PC-9 (cell line): ENCODE measurements around the gene SLC6A8. TPM values are rescaled to one million over a fixed set of nuclear protein-coding genes. Genes with fewer than 3 reads are reported as not detected.

Experiments used
- BruUV-seq: library from RNA; stranded (reverse); fragments of 400-500 nt; replicated peaks from 2 replicates; lab custom pipeline; 2021; lab: Mats Ljungman, UMichigan
- CTCF ChIA-PET: fragments of 300-600 bp; sonication (Branson Sonifier 250); formaldehyde crosslinking; loops from one replicate; lab custom pipeline; 2022; ENCODE audit warnings: antibody characterized with exemption; lab: Charles Lee
- POLR2A ChIA-PET: fragments of 300-600 bp; sonication (Branson Sonifier 250); formaldehyde crosslinking; loops from one replicate; lab custom pipeline; 2022; ENCODE audit warnings: antibody characterized with exemption; ENCODE audit not compliant: unreplicated experiment; lab: Charles Lee
- DNase-seq, 2 experiments: peaks; one replicate each; pipeline versions ENCODE4 v3.0.0 to v3.0.0-alpha.2; 2015 to 2022; ENCODE audit warnings: mixed read lengths in 1 of 2
- H2AFZ ChIP-seq: fragments of 200-600 bp; sonication (generic); 2 replicates; pipeline ENCODE4 v1.8.1; 2017; ENCODE audit warnings: antibody characterized with exemption
- H3F3A ChIP-seq: fragments of 200-600 bp; sonication (generic); 2 replicates; pipeline ENCODE4 v1.8.1; 2017; ENCODE audit warnings: antibody characterized with exemption, mild to moderate bottlenecking, low read depth; ENCODE audit not compliant: insufficient read depth
- H3K27ac ChIP-seq: fragments of 200-600 bp; sonication (generic); 2 replicates; pipeline ENCODE4 v1.6.1; 2016; ENCODE audit warnings: mixed run types
- H3K27me3 ChIP-seq: fragments of 200-600 bp; sonication (generic); 2 replicates; pipeline ENCODE4 v1.6.1; 2016; ENCODE audit warnings: low read depth, mixed run types; ENCODE audit not compliant: insufficient read depth
- H3K36me3 ChIP-seq: fragments of 200-600 bp; sonication (generic); 2 replicates; pipeline ENCODE4 v1.6.1; 2016; ENCODE audit warnings: low read depth, mixed run types
- H3K4me1 ChIP-seq: fragments of 200-600 bp; sonication (generic); replicated peaks from 2 replicates; pipeline ENCODE4 v1.6.1; 2016; ENCODE audit warnings: mixed run types; ENCODE audit not compliant: insufficient read depth
- H3K4me2 ChIP-seq: fragments of 200-600 bp; sonication (generic); 2 replicates; pipeline ENCODE4 v1.6.1; 2017; ENCODE audit warnings: mixed run types
- H3K4me3 ChIP-seq: fragments of 200-600 bp; sonication (generic); 2 replicates; pipeline ENCODE4 v1.6.1; 2016; ENCODE audit warnings: mixed run types
- H3K79me2 ChIP-seq: fragments of 200-600 bp; sonication (generic); 2 replicates; pipeline ENCODE4 v1.6.1; 2017; ENCODE audit warnings: low read depth, mixed run types
- H3K9me2 ChIP-seq: fragments of 200-600 bp; sonication (generic); 2 replicates; pipeline ENCODE4 v1.8.1; 2017; ENCODE audit warnings: mild to moderate bottlenecking; ENCODE audit not compliant: insufficient read depth
- H3K9me3 ChIP-seq: fragments of 200-600 bp; sonication (generic); 2 replicates; pipeline ENCODE4 v1.8.1; 2016; ENCODE audit warnings: low read depth; ENCODE audit not compliant: insufficient read depth
- H4K20me1 ChIP-seq: fragments of 200-600 bp; sonication (generic); 2 replicates; pipeline ENCODE4 v1.8.1; 2017; ENCODE audit not compliant: insufficient read depth
- EZH2 ChIP-seq: fragments of 200-600 bp; sonication (generic); IDR thresholded peaks from 2 replicates; pipeline ENCODE4 v1.8.0; 2017; ENCODE audit warnings: antibody characterized with exemption, low read depth
- intact Hi-C: fragments of 100-400 bp; cut with micrococcal nuclease; formaldehyde crosslinking; loops from one replicate; pipeline ENCODE4 v1.10.0; 2022; ENCODE audit not compliant: unreplicated experiment
- total RNA-seq: library from RNA; stranded (reverse); gene quantifications from 2 replicates; pipeline ENCODE4 v1.2.3, GENCODE V29; 2021
- TF ChIP-seq, protein P1 (sequence below): fragments of 200-600 bp; sonication (generic); conservative IDR thresholded peaks from 2 replicates; pipeline ENCODE4 v1.6.1; 2017; ENCODE audit warnings: mixed run types, antibody characterized with exemption, mild to moderate bottlenecking, moderate library complexity

Gene SLC6A8
- total RNA-seq, 1 experiment from 2014 or later: 40.5 TPM

DNA sequence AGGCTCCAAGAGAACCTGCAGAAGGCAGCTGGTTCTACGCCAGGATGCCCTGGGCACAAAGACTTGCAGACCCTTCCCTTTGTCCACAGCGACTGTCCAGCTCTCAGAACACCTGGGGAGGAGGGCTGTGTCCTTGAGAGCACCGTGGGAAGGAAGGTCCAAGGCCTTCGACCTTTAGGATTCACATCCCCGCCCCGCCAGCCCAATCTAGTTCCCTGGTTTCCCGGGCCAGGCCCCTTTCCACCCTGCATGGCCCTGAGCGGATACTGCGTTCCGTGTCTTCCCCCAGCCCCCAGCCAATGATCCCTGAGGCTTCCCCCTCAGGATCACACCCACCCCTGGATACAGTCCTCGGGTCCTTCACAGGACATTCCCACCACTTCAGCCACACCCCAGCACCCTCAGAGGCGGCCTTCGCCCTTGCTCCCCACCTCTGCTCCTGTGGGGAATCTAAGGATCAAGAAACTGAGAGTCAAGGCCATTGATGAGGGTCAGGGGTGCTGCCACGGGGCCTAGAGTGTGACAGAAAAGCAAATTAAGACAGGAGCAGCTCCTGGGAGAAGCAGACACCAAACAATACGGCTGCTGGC lies 46.0 kb downstream of the SLC6A8 start:
- H4K20me1 ChIP-seq: no peaks in the 10 kb centered on the region
- no peak for TF ChIP-seq EZH2
- TF ChIP-seq, protein P1, sequence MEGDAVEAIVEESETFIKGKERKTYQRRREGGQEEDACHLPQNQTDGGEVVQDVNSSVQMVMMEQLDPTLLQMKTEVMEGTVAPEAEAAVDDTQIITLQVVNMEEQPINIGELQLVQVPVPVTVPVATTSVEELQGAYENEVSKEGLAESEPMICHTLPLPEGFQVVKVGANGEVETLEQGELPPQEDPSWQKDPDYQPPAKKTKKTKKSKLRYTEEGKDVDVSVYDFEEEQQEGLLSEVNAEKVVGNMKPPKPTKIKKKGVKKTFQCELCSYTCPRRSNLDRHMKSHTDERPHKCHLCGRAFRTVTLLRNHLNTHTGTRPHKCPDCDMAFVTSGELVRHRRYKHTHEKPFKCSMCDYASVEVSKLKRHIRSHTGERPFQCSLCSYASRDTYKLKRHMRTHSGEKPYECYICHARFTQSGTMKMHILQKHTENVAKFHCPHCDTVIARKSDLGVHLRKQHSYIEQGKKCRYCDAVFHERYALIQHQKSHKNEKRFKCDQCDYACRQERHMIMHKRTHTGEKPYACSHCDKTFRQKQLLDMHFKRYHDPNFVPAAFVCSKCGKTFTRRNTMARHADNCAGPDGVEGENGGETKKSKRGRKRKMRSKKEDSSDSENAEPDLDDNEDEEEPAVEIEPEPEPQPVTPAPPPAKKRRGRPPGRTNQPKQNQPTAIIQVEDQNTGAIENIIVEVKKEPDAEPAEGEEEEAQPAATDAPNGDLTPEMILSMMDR: no peak
- POLR2A ChIA-PET: no interaction called here
- peaks cover 13% of the 10 kb centered on the region; the same call in 1 of the 2 replicates for H3K36me3 ChIP-seq
- H3K9me3 ChIP-seq: no peaks in the 10 kb centered on the region
- no peak overlapping the region for H2AFZ ChIP-seq
- no peaks in the 10 kb centered on the region for H3K9me2 ChIP-seq
- peaks cover 20% of the 10 kb centered on the region for H3K79me2 ChIP-seq
- peaks cover 28% of the 10 kb centered on the region for H3F3A ChIP-seq
- CTCF ChIA-PET: no interaction called here
- H3K4me1 ChIP-seq: peaks cover 37% of the 10 kb centered on the region
- no peak overlapping the region for H3K4me2 ChIP-seq
- no TSS peak for BruUV-seq
- intact Hi-C loops: no loop called here
- H3K27me3 ChIP-seq: no peaks in the 10 kb centered on the region
- DNase-seq: no peak
- no peak overlapping the region for H3K4me3 ChIP-seq
- no peak overlapping the region for H3K27ac ChIP-seq

- peaks cover 35% of the 10 kb centered on the region for H3K4me1 ChIP-seq
- CTCF ChIA-PET: no interaction called here
- no peak overlapping the region for H3K4me2 ChIP-seq
- intact Hi-C loops: no loop called here
- DNase-seq: no peak
- no peaks in the 10 kb centered on the region for H3K9me2 ChIP-seq
- peaks cover 9% of the 10 kb centered on the region for H3K79me2 ChIP-seq
- H3K36me3 ChIP-seq: peaks cover 13% of the 10 kb centered on the region; the same call in 1 of the 2 replicates
- no peak overlapping the region for H3K4me3 ChIP-seq
- BruUV-seq: no TSS peak
- TF ChIP-seq, protein P1: no peak
- no peak for TF ChIP-seq EZH2
- no peak overlapping the region for H3K27ac ChIP-seq
- H3F3A ChIP-seq: peaks cover 28% of the 10 kb centered on the region
- no peaks in the 10 kb centered on the region for H3K27me3 ChIP-seq
- no peaks in the 10 kb centered on the region for H4K20me1 ChIP-seq
- no peak overlapping the region for H2AFZ ChIP-seq
- POLR2A ChIA-PET: no interaction called here
- no peaks in the 10 kb centered on the region for H3K9me3 ChIP-seq
Observed at GRCh38 chrX:153734871-153735270, 47.1 kb downstream of the SLC6A8 start.

DNA sequence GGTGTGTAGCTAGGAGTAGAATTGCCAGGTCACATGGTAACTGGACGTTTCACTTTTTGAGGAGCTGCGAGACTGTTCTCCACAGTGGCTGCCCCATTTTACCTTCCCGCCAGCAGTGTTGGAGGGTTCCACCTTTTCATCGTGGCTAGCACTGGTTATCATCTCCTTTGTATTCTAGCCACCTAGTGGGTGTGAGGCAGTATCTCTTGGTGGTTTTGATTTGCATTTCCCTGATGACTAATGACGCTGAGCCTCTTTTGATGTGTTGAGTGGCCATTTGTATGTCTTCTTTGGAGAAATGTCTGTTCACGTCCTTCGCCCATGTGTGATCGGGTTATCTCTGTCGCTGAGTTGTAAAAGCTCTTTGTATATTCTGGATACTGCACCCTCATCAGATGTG lies 47.5 kb downstream of the SLC6A8 start:
- Histone ChIP-seq H3K9me3 (no peaks in the 10 kb centered on the region), H3K4me1 (peaks cover 31% of the 10 kb centered on the region), H3K79me2 (peaks cover 5% of the 10 kb centered on the region; the same call in 1 of the 2 replicates), H4K20me1 (no peaks in the 10 kb centered on the region), H3K4me3 (no peak overlapping the region), H3F3A (peaks cover 26% of the 10 kb centered on the region), H3K9me2 (no peaks in the 10 kb centered on the region), H3K27ac (no peak overlapping the region), H3K27me3 (no peaks in the 10 kb centered on the region), H3K4me2 (no peak overlapping the region), H2AFZ (no peak overlapping the region), H3K36me3 (peaks cover 13% of the 10 kb centered on the region; the same call in 1 of the 2 replicates)
- TF ChIP-seq, protein P1: no peak
- TF ChIP-seq EZH2: no peak
- BruUV-seq: no TSS peak
- no peak for DNase-seq
- ChIA-PET CTCF (no interaction called here), POLR2A (no interaction called here)
- intact Hi-C loops: no loop called here
